ENCODE measurements around the gene ZCCHC2. TPM values are rescaled to one million over a fixed set of nuclear protein-coding genes. Genes with fewer than 3 reads are reported as not detected.

Gene ZCCHC2
- total RNA-seq, 4 donors from 2014 or later, result 9.3 to 15.3 (median 11.3) TPM

DNA sequence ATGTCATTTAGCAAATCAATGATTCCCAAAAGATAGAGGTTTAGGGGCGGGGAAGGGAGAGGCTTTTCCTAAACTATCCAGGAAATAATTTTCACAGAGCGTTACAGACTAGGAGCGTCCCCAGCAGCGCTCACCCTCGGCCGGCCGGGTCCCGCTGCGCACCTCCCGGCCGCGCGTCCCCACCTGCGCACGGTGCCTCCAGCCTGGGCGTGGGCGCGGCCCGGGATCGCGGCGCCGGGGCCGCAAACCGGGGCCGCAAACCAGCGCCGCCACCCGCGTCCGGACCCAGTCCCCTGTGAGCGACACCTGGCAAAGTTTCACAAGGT, 684 bp upstream of the ZCCHC2 start:
- no peak for DNase-seq

DNA sequence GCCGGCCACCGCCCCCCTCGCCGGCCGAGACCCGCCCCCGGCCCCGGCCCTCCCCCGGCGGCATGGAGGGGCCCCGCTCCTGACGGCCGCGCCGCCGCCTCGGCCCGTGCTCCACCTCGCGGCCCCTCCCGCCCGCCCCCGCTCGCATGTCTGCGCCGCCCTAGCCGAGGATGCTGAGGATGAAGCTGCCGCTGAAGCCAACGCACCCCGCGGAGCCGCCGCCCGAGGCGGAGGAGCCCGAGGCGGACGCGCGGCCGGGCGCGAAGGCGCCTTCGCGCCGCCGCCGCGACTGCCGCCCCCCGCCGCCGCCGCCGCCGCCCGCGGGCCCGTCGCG, 397 bp downstream of the ZCCHC2 start:
- DNase-seq, result peak; percentile 41
- Histone ChIP-seq H3K9me3 (no peaks in the 10 kb centered on the region), H3K4me1 (peaks cover 11 to 40% (median 20%) of the 10 kb centered on the region in 3 donors), H3K27ac (peak overlapping the region; percentile 98 to 99 (median 99)), H3K4me3 (peak overlapping the region; percentile 90 to 97 (median 94)), H3K36me3 (no peaks in the 10 kb centered on the region), H3K27me3 (no peaks in the 10 kb centered on the region)
- intact Hi-C loops (cut with DNase I), result no loop called here
- TF ChIP-seq, protein P1, sequence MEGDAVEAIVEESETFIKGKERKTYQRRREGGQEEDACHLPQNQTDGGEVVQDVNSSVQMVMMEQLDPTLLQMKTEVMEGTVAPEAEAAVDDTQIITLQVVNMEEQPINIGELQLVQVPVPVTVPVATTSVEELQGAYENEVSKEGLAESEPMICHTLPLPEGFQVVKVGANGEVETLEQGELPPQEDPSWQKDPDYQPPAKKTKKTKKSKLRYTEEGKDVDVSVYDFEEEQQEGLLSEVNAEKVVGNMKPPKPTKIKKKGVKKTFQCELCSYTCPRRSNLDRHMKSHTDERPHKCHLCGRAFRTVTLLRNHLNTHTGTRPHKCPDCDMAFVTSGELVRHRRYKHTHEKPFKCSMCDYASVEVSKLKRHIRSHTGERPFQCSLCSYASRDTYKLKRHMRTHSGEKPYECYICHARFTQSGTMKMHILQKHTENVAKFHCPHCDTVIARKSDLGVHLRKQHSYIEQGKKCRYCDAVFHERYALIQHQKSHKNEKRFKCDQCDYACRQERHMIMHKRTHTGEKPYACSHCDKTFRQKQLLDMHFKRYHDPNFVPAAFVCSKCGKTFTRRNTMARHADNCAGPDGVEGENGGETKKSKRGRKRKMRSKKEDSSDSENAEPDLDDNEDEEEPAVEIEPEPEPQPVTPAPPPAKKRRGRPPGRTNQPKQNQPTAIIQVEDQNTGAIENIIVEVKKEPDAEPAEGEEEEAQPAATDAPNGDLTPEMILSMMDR (IDR thresholded peaks at IDR 0.05), result no peak
- no peak for TF ChIP-seq POLR2A (IDR thresholded peaks at IDR 0.05)
- WGBS, 2 donors, result no CpG with 5 or more reads among the region's 62 CpGs

More for the DNA sequence above, 684 bp upstream of the ZCCHC2 start:
- Histone ChIP-seq H3K36me3 (no peaks in the 10 kb centered on the region), H3K27ac (peak overlapping the region; percentile 98 to 99 (median 99)), H3K27me3 (no peaks in the 10 kb centered on the region), H3K4me3 (peak overlapping the region; percentile 90 to 97 (median 94)), H3K9me3 (no peaks in the 10 kb centered on the region), H3K4me1 (peaks cover 10 to 34% (median 15%) of the 10 kb centered on the region in 3 donors)
- intact Hi-C loops (cut with DNase I), result no loop called here
- WGBS, 2 donors, result 0 to 2% methylated on average over 2 to 4 of the region's 32 CpGs
- TF ChIP-seq POLR2A (IDR thresholded peaks at IDR 0.05), result no peak
- TF ChIP-seq, protein P1 (IDR thresholded peaks at IDR 0.05), result no peak

DNA sequence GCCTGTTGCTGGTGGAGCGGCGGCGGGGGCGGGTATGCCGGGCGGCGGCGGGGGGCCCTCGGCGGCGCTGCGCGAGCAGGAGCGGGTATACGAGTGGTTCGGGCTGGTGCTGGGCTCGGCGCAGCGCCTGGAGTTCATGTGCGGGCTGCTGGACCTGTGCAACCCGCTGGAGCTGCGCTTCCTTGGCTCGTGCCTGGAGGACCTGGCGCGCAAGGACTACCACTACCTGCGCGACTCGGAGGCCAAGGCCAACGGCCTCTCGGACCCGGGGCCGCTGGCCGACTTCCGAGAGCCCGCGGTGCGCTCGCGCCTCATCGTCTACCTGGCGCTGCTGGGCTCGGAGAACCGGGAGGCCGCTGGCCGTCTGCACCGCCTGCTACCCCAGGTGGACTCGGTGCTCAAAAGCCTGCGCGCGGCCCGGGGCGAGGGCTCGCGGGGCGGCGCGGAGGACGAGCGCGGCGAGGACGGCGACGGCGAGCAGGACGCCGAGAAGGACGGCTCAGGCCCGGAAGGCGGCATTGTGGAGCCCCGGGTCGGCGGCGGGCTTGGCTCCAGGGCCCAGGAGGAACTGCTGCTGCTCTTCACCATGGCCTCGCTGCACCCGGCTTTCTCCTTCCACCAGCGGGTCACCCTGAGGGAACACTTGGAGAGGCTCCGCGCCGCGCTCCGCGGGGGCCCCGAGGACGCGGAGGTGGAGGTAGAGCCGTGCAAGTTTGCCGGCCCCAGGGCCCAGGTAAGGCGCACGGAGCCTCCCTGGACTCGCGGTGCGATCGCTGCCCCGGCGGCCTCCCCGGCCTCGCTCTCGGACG, 1.0 kb downstream of the ZCCHC2 start:
- DNase-seq, result peak; percentile 10
- intact Hi-C loops (cut with DNase I), result no loop called here
- Histone ChIP-seq H3K27ac (peak overlapping the region; percentile 98 to 99 (median 99)), H3K27me3 (no peaks in the 10 kb centered on the region), H3K9me3 (no peaks in the 10 kb centered on the region), H3K4me3 (peak overlapping the region; percentile 90 to 97 (median 94)), H3K4me1 (peaks cover 11 to 40% (median 20%) of the 10 kb centered on the region in 3 donors), H3K36me3 (no peaks in the 10 kb centered on the region)
- no CpG with 5 or more reads among the region's 100 CpGs for WGBS, 2 donors
- TF ChIP-seq POLR2A (IDR thresholded peaks at IDR 0.05), result no peak
- TF ChIP-seq, protein P1 (IDR thresholded peaks at IDR 0.05), result no peak

DNA sequence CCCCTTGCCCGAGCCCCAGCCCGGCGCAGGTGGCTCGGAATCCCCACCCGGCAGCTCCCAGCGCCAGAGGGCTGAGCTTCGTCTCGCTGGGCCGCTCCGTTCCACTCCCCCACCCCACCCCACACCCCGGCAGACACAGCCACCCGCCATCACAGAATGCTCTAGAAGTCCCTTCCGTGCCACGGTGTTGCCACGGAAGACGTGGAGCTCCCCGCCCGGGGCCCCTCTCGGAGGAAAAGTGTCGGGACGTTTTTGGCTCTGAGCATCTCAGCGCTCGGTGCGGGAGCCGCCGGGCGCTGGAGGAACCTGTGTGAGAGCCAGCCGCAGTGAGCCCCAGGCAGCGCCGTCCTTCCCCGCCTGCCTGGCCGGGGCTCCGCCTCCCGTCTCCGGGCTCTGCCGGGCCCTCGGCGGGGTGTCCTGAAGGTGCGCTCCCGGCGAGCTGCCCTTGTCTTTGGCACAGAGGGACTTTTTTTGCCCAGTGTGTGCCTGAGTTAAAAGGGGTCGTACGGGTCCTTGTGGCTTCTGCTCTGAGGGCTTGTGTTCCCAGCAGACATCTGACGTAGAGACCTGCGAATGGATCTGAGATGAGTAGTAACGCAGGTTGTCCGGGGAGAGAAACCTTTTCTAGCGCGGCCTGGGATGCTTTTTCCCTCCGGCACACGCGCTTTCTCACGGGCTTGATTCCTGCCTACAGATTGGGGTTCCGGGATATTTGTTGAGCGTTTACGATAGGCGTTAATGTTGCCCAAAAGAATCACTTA, 1.8 kb downstream of the ZCCHC2 start:
- Histone ChIP-seq H3K36me3 (no peaks in the 10 kb centered on the region), H3K4me1 (peaks cover 11 to 46% (median 20%) of the 10 kb centered on the region in 3 donors), H3K4me3 (peak overlapping the region; percentile 90 to 97 (median 94)), H3K9me3 (no peaks in the 10 kb centered on the region), H3K27ac (peak overlapping the region; percentile 98 to 99 (median 99)), H3K27me3 (no peaks in the 10 kb centered on the region)
- TF ChIP-seq POLR2A (IDR thresholded peaks at IDR 0.05), result peak in 2 of 4 donors; percentile 60 to 70
- TF ChIP-seq, protein P1 (IDR thresholded peaks at IDR 0.05), result no peak
- WGBS, 2 donors, result 0 to 2% methylated on average over 14 to 15 of the region's 57 CpGs
- intact Hi-C loops (cut with DNase I), result no loop called here
- peak; percentile 18 for DNase-seq

DNA sequence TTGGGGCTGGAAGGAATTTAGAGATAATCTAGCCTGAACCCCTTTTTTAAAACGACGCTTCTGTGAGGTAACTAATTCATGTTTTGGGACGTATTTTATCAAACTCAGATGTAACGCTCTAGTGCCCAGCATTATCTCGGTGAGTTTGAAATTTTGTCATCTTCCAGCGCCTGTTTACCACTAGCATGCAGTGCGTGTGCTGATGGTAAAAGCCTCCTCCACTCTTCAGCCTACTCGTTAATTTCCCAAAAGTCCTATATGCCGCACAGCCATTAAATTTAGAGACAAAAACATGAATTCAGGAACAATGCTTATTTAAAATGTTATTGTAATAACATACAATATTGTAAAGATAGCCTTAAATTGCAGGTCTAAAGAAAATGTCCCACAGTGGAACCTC, 2.8 kb downstream of the ZCCHC2 start:
- H3K27me3 ChIP-seq, result no peaks in the 10 kb centered on the region
- peak overlapping the region; percentile 90 to 97 (median 94) for H3K4me3 ChIP-seq
- WGBS, 2 donors, result 40 to 41% methylated on average over 9 of the region's 9 CpGs
- no peak for DNase-seq
- peak overlapping the region; percentile 98 to 99 (median 99) for H3K27ac ChIP-seq
- intact Hi-C loops (cut with DNase I), result no loop called here
- no peaks in the 10 kb centered on the region for H3K36me3 ChIP-seq
- H3K9me3 ChIP-seq, result no peaks in the 10 kb centered on the region
- TF ChIP-seq POLR2A (IDR thresholded peaks at IDR 0.05), result no peak
- TF ChIP-seq, protein P1 (IDR thresholded peaks at IDR 0.05), result no peak
- H3K4me1 ChIP-seq, result peaks cover 11 to 55% (median 20%) of the 10 kb centered on the region in 3 donors

All from esophagus squamous epithelium (tissue), 5 donors.